Lower leg skin (tissue), 4 donors: ENCODE results near the gene LCE2A. TPM values are rescaled to one million over a fixed set of nuclear protein-coding genes. Genes with fewer than 3 reads are reported as not detected.

Source experiments
- DNase-seq, 2 donors: peaks; one replicate each; pipeline ENCODE4 v3.0.0-alpha.2; 2019; ENCODE audit warnings: low spot score in 2 of 2
- H3K4me3 ChIP-seq: fragments of 200-600 bp; sonication (generic); 2 replicates; pipeline ENCODE4 v1.5.1; 2017; ENCODE audit warnings: mild to moderate bottlenecking, low read depth; ENCODE audit not compliant: poor library complexity, severe bottlenecking
- POLR2A ChIP-seq, 2 donors: fragments of 450-650 bp; IDR thresholded peaks; one replicate each; pipeline ENCODE4 v1.6.1; 2016 to 2017; ENCODE audit warnings: antibody characterized with exemption in 2 of 2, mild to moderate bottlenecking in 1 of 2, moderate library complexity in 1 of 2
- WGBS, 2 donors: methylation state at CpG; one replicate each; pipeline ENCODE4 v1.1.5; 2018; 5-methylcytosine and 5-hydroxymethylcytosine counted together
- intact Hi-C: fragments of 100-400 bp; cut with DNase I; formaldehyde crosslinking; loops from one replicate; pipeline ENCODE4 v1.15.0; 2023; ENCODE audit warnings: low total_unique reads
- total RNA-seq, 4 donors: library from RNA; depleted of rRNA; stranded (reverse); fragments of >200 nt; gene quantifications; one replicate each; pipeline ENCODE4 v1.1.0, GENCODE V29; 2016
- TF ChIP-seq, protein P1 (sequence below), 3 donors: fragments of 450-650 bp; IDR thresholded peaks; one replicate each; pipeline ENCODE4 v1.5.1; 2016; ENCODE audit warnings: antibody characterized with exemption in 3 of 3, mild to moderate bottlenecking in 3 of 3, moderate library complexity in 2 of 3

The LCE2A gene
- total RNA-seq, 4 donors from 2014 or later: 243 to 569 (median 350) TPM

DNA sequence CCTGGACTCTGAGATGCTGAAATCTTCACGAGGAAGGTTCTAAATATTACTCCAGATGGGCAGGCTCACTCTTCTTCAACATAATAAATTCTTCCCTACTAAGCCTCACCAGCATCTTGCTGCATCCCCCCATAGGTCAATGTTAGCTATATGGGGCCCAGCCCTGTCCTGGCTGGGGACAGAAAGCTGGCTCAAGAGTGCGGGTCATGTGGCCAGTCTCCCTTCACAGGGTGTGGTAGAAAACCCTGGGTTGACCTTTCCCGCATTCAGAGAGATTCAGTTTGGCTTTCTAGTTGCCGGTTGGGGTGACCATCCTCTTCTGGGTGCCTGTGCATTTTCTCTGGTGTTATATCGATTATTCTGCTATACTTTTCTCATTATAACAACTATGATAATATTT is 39.9 kb downstream of the LCE2A start:
- no peak overlapping the region for H3K4me3 ChIP-seq
- no peak for TF ChIP-seq POLR2A (IDR thresholded peaks at IDR 0.05)
- intact Hi-C loops: no loop called here
- 85 to 87% methylated on average over 5 of the region's 5 CpGs for WGBS, 2 donors
- DNase-seq: no peak

DNA sequence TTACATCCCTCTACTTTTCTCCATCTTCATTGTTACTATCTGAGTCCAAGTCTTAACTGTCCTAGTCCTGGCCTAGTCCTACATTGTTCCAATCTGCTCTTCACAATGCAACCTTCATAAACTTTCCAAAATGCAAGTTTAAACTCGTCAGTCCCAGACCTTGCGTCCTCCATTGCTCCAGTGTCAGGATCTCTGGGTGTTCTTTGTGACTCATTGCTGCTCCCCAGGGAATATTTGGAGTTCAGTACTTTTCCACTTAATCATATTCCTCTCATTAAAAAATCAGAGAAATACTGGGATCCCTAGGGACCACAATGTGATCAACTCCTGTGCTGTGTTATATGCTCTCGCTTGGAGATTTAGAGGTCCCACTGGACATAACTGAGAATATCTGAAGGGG is 41.7 kb downstream of the LCE2A start:
- WGBS, 2 donors: 49% methylated on average over 3 of the region's 3 CpGs
- no peak for DNase-seq
- TF ChIP-seq POLR2A (IDR thresholded peaks at IDR 0.05): no peak
- TF ChIP-seq, protein P1, sequence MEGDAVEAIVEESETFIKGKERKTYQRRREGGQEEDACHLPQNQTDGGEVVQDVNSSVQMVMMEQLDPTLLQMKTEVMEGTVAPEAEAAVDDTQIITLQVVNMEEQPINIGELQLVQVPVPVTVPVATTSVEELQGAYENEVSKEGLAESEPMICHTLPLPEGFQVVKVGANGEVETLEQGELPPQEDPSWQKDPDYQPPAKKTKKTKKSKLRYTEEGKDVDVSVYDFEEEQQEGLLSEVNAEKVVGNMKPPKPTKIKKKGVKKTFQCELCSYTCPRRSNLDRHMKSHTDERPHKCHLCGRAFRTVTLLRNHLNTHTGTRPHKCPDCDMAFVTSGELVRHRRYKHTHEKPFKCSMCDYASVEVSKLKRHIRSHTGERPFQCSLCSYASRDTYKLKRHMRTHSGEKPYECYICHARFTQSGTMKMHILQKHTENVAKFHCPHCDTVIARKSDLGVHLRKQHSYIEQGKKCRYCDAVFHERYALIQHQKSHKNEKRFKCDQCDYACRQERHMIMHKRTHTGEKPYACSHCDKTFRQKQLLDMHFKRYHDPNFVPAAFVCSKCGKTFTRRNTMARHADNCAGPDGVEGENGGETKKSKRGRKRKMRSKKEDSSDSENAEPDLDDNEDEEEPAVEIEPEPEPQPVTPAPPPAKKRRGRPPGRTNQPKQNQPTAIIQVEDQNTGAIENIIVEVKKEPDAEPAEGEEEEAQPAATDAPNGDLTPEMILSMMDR (IDR thresholded peaks at IDR 0.05): no peak
- H3K4me3 ChIP-seq: no peak overlapping the region
- intact Hi-C loops: no loop called here

DNA sequence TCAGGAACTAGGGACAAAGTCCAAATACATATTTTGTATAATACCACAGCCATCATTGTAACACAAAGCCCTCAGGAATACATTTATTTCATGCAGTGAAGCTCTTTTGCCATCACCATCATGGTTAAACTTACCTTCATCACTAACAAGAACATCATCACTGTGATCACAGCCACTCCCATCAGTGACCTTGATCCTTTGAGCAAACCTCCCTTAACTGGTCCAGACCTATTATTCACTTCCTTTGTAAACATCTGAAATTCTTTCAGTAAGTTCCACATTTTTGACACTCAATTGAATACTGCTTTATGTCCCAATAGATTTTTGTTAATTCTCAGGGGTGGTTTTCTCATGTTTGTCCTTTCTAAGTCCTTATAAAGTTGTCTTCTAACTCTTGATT is 43.5 kb downstream of the LCE2A start:
- no peak for TF ChIP-seq POLR2A (IDR thresholded peaks at IDR 0.05)
- TF ChIP-seq, protein P1 (IDR thresholded peaks at IDR 0.05): no peak
- H3K4me3 ChIP-seq: no peak overlapping the region
- DNase-seq: no peak
- intact Hi-C loops: no loop called here

DNA sequence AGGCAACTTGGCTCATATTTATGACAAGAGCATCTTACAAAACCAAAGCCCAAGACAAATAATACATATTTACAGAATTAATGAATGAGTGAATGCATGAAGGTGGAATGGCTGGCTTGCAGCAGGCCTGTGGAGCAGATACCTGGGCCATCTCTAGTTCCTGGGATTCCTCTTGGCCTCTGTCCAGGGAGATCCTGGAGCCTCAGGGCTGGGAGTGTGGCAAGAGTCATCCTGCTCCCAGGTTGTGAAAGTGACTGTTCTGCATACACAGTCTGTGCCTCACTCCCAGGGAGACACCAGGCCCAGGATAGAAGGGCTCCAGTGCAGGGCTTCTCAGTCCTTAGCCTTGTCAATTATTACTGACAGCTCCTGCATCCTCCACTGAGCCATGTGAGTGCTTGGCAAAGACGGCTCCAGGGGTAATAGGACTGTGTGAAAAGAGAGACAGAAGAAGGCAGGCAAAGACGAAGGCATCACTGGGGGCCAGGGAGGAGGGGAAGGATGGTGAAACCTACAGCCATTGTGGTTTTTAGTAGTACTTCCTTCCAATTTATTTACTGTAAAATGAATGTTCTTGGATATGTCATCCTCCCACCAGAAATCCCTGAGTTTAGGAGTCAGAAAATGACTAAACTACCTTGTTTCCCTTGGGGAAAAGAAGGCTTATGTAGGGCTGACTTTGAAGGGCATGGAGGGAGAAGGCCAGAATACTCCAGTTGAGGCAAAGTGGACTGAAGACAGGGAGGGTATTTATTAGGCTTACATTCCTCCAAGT is 45.4 kb downstream of the LCE2A start:
- no peak for DNase-seq
- 51 to 62% methylated on average over 2 of the region's 2 CpGs for WGBS, 2 donors
- no peak overlapping the region for H3K4me3 ChIP-seq
- intact Hi-C loops: no loop called here
- TF ChIP-seq POLR2A (IDR thresholded peaks at IDR 0.05): no peak
- TF ChIP-seq, protein P1 (IDR thresholded peaks at IDR 0.05): no peak

DNA sequence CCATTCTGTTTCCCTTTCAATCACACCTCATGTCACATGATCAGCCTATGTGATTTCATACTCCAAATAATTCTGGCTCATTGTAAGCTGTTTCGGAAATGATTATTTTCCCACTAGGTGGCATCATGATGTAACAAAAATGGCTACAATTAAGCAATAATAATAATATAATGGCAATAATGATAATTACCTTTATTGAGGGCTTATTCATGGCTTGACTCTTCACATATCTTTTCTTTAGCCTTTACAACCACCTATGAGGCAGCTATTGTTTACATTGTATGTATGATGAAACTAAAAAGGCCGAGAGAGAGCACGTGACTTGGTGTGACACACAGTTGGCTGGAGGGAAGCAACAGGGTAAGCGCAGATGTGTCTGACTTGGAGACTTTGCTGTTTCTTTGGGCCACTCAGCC is 47.2 kb downstream of the LCE2A start:
- TF ChIP-seq POLR2A (IDR thresholded peaks at IDR 0.05): no peak
- TF ChIP-seq, protein P1 (IDR thresholded peaks at IDR 0.05): no peak
- 60 to 63% methylated on average over 4 of the region's 4 CpGs for WGBS, 2 donors
- intact Hi-C loops: no loop called here
- no peak overlapping the region for H3K4me3 ChIP-seq
- no peak for DNase-seq

DNA sequence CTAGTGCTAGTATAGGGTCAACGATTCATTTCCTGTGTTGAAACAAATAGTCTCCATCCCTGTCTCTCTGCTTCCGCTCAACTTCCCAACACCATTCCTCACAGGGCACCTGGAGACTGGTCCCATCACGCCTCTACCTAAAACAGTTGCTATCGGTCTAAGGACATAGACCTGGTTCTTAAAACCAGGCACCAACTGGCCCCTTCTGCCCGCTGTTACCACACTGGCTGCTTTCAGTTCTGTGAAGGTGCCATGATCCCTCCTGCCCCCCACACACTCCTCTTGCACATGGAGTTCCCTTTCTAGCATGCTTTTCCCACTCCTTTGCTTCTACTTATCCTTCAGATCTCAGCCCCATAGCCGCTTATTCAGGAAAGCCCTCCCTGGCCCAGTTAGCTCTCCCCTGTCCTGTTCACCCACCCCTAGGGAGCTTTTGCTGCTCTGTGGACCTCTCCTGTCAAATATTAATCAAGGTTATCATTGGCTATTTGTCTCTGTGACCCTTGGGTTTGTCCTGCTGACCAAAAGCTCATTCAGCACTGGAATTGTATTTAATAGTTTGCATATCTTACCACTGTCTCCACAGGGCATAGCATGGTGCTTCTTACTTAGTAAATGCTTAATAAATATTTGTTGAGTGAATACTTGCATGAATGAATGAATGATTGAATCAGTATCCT is 47.8 kb downstream of the LCE2A start:
- intact Hi-C loops: no loop called here
- no peak overlapping the region for H3K4me3 ChIP-seq
- no peak for DNase-seq
- 84 to 86% methylated on average over 6 of the region's 6 CpGs for WGBS, 2 donors
- no peak for TF ChIP-seq POLR2A (IDR thresholded peaks at IDR 0.05)
- TF ChIP-seq, protein P1 (IDR thresholded peaks at IDR 0.05): no peak
